ENCODE measurements around the gene ASTN2. TPM values are rescaled to one million over a fixed set of nuclear protein-coding genes. Genes with fewer than 3 reads are reported as not detected.

Gene ASTN2
- total and polyA plus RNA-seq, 2 experiments from 2014 or later, result 7.0 to 24.6 TPM

GRCh38 chr9:116765011-116765410, 649.8 kb downstream of the ASTN2 start (continued):
- TF ChIP-seq ZNF462 (CRISPR knock-in tag; IDR thresholded peaks at IDR 0.05) (no peak), CTCF (conservative IDR thresholded peaks at IDR 0.05; ENCODE audit: low read depth in 2 of 2) (no peak), CREB1 (CRISPR knock-in tag; IDR thresholded peaks at IDR 0.05; ENCODE audit: low read depth) (no peak), JUNB (IDR thresholded peaks at IDR 0.05; ENCODE audit: unreplicated experiment) (no peak), EZH2phosphoT487 (IDR thresholded peaks at IDR 0.05; ENCODE audit: unreplicated experiment) (no peak)

GRCh38 chr9:116763770-116764169, 651.1 kb downstream of the ASTN2 start:
- H3K36me3 ChIP-seq (ENCODE audit: insufficient read depth), result no peaks in the 10 kb centered on the region
- no peak for TF ChIP-seq JUNB (IDR thresholded peaks at IDR 0.05; ENCODE audit: unreplicated experiment)
- no peak for TF ChIP-seq EZH2 (IDR thresholded peaks at IDR 0.05; ENCODE audit: low read depth, unreplicated experiment)
- TF ChIP-seq CREB1 (CRISPR knock-in tag; IDR thresholded peaks at IDR 0.05; ENCODE audit: low read depth), result no peak
- no peak for TF ChIP-seq CTCF (conservative IDR thresholded peaks at IDR 0.05; ENCODE audit: low read depth in 2 of 2)
- TF ChIP-seq EZH2phosphoT487 (IDR thresholded peaks at IDR 0.05; ENCODE audit: unreplicated experiment), result no peak
- no peak for TF ChIP-seq POLR2AphosphoS5 (IDR thresholded peaks at IDR 0.05; ENCODE audit: low read depth)
- no peaks in the 10 kb centered on the region for H3K79me2 ChIP-seq (replicated peaks; ENCODE audit: insufficient read depth)
- H3K4me3 ChIP-seq, result no peak overlapping the region
- no peaks in the 10 kb centered on the region for H3K9me2 ChIP-seq (ENCODE audit: insufficient read depth)
- no peak overlapping the region for H3K4me2 ChIP-seq
- no peaks in the 10 kb centered on the region for H4K20me1 ChIP-seq (replicated peaks; ENCODE audit: insufficient read depth)
- no peaks in the 10 kb centered on the region for H3K27me3 ChIP-seq (ENCODE audit: insufficient read depth)
- no peak overlapping the region for H2AFZ ChIP-seq
- H3F3A ChIP-seq (replicated peaks; ENCODE audit: low read depth), result no peaks in the 10 kb centered on the region
- H3K27ac ChIP-seq (ENCODE audit: low read depth), result no peak overlapping the region
- H3K36me3 Mint-ChIP-seq (ENCODE audit: low read depth), result no peaks in the 10 kb centered on the region
- no peak overlapping the region for H3K27ac Mint-ChIP-seq
- peaks cover 6% of the 10 kb centered on the region; the same call in 1 of the 2 replicates for H3K4me1 ChIP-seq (ENCODE audit: insufficient read depth)
- no peak for DNase-seq (ENCODE audit: low spot score)
- no peak for ATAC-seq
- no peaks in the 10 kb centered on the region for H3K27me3 Mint-ChIP-seq (ENCODE audit: insufficient read depth, low read depth, poor library complexity)
- no peak overlapping the region for H3K4me3 Mint-ChIP-seq
- H3K9me3 Mint-ChIP-seq, result no peaks in the 10 kb centered on the region
- peaks cover 16% of the 10 kb centered on the region for H3K4me1 Mint-ChIP-seq

Data from GM23338 (cell line).